Measurements from ENCODE around the gene STEAP1B.
A peak's percentile ranks its signal among the peaks of the same experiment; 100 is the strongest.
"Not testable (repeated sequence)": the region's sequence is repeated elsewhere in the genome, so short reads cannot be mapped to it uniquely, and the experiment has no call there.

Gene STEAP1B

GRCh38 chr7:22506316-22507020 lies 6.5 kb upstream of the STEAP1B start:
- DNase-seq (ENCODE audit: low spot score); in situ Hi-C loops (cut with MboI; ENCODE audit: low pct_unique_long_range_greater_than_20kb, low sequenced_read_pairs, unreplicated experiment): not testable (repeated sequence)

- in situ Hi-C loops (cut with MboI; ENCODE audit: low pct_unique_long_range_greater_than_20kb, low sequenced_read_pairs, unreplicated experiment): not testable (repeated sequence)
Measured at GRCh38 chr7:22504519-22504918, 4.5 kb upstream of the STEAP1B start.

DNA sequence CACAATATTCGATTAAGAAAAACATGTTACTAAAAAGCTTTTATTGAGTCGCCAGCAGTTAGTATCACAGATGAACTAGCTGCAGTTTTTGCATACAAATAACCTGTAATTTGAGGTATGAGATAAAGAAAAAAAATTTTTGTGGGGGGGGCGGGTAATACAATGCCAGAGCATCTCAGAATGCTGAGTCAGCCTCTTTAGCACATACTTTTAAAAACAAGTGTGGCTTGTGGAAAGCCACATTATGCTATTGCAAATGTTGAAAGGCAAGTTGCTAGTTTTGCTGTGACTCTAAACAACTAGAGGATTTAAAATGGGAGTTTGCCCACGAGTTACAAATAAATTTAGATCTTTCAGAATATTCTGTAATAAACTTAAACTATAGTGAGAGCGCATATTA lies 2.1 kb upstream of the STEAP1B start:
- DNase-seq (ENCODE audit: low spot score); in situ Hi-C loops (cut with MboI; ENCODE audit: low pct_unique_long_range_greater_than_20kb, low sequenced_read_pairs, unreplicated experiment): not testable (repeated sequence)

More at GRCh38 chr7:22504519-22504918, 4.5 kb upstream of the STEAP1B start:
- not testable (repeated sequence) for DNase-seq (ENCODE audit: low spot score)
- TF ChIP-seq, protein P1, sequence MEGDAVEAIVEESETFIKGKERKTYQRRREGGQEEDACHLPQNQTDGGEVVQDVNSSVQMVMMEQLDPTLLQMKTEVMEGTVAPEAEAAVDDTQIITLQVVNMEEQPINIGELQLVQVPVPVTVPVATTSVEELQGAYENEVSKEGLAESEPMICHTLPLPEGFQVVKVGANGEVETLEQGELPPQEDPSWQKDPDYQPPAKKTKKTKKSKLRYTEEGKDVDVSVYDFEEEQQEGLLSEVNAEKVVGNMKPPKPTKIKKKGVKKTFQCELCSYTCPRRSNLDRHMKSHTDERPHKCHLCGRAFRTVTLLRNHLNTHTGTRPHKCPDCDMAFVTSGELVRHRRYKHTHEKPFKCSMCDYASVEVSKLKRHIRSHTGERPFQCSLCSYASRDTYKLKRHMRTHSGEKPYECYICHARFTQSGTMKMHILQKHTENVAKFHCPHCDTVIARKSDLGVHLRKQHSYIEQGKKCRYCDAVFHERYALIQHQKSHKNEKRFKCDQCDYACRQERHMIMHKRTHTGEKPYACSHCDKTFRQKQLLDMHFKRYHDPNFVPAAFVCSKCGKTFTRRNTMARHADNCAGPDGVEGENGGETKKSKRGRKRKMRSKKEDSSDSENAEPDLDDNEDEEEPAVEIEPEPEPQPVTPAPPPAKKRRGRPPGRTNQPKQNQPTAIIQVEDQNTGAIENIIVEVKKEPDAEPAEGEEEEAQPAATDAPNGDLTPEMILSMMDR (IDR thresholded peaks at IDR 0.05; ENCODE audit: extremely low read depth, insufficient read depth, missing control alignments): peak; percentile 16

DNA sequence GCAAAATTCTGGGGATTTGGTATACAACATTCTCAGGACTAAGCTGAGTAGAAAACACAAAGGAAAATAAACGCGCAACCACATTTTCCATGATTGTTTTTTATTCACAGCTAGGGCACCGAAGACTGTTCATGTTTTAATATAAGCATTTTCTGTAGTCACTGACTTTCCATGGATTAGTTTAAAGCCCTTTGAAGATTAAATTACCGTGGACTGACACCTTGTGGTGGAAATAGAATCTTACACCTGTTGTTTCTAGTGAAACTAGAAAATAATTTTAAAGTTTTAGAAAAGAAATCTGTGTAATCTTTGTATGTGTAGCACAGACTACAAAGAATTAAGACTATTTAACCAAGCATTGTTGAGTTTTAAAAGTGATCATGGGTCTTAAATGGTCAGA lies 1.3 kb upstream of the STEAP1B start:
- TF ChIP-seq, protein P1 (IDR thresholded peaks at IDR 0.05; ENCODE audit: extremely low read depth, insufficient read depth, missing control alignments): peak; percentile 39
- DNase-seq (ENCODE audit: low spot score): peak; percentile 32
- in situ Hi-C loops (cut with MboI; ENCODE audit: low pct_unique_long_range_greater_than_20kb, low sequenced_read_pairs, unreplicated experiment): not testable (repeated sequence)

- in situ Hi-C loops (cut with MboI; ENCODE audit: low pct_unique_long_range_greater_than_20kb, low sequenced_read_pairs, unreplicated experiment): no loop called here
- no peak for DNase-seq (ENCODE audit: low spot score)
- TF ChIP-seq, protein P1 (IDR thresholded peaks at IDR 0.05; ENCODE audit: extremely low read depth, insufficient read depth, missing control alignments): no peak
Measured at GRCh38 chr7:22499044-22499443, 944 bp downstream of the STEAP1B start.

- DNase-seq (ENCODE audit: low spot score); in situ Hi-C loops (cut with MboI; ENCODE audit: low pct_unique_long_range_greater_than_20kb, low sequenced_read_pairs, unreplicated experiment): not testable (repeated sequence)
Measured at GRCh38 chr7:22496912-22497311, 3.1 kb downstream of the STEAP1B start.

GRCh38 chr7:22496296-22496888 lies 3.6 kb downstream of the STEAP1B start:
- DNase-seq (ENCODE audit: low spot score); in situ Hi-C loops (cut with MboI; ENCODE audit: low pct_unique_long_range_greater_than_20kb, low sequenced_read_pairs, unreplicated experiment): not testable (repeated sequence)

GRCh38 chr7:22493160-22493925 lies 6.6 kb downstream of the STEAP1B start:
- DNase-seq (ENCODE audit: low spot score); in situ Hi-C loops (cut with MboI; ENCODE audit: low pct_unique_long_range_greater_than_20kb, low sequenced_read_pairs, unreplicated experiment): not testable (repeated sequence)

Data from GM13977 (cell line).